COLO829 (cell line): Measurements from ENCODE around the gene NDUFC2.
"Not testable (repeated sequence)": the region's sequence is repeated elsewhere in the genome, so short reads cannot be mapped to it uniquely, and the experiment has no call there.

ENCODE experiments used
- DNase-seq: peaks from one replicate; pipeline ENCODE4 v3.0.0; 2012; ENCODE audit warnings: low spot score

NDUFC2 gene

GRCh38 chr11:78079232-78080083, at the start of gene NDUFC2:
Gene NDUFC2 (minus strand): TSS chr11:78079862. CDS start chr11:78079744, 118 bp downstream.
- peak; percentile 74 for DNase-seq

GRCh38 chr11:78127403-78127802, 47.7 kb upstream of the NDUFC2 start:
- DNase-seq, result no peak

GRCh38 chr11:78112582-78113275, 33.1 kb upstream of the NDUFC2 start:
- DNase-seq, result no peak

- DNase-seq, result no peak
Measured at GRCh38 chr11:78111298-78111697, 31.6 kb upstream of the NDUFC2 start.

GRCh38 chr11:78110830-78111229, 31.2 kb upstream of the NDUFC2 start:
- no peak for DNase-seq

GRCh38 chr11:78110351-78110750, 30.7 kb upstream of the NDUFC2 start:
- DNase-seq, result no peak

- DNase-seq, result no peak
Measured at GRCh38 chr11:78109081-78110015, 29.7 kb upstream of the NDUFC2 start.

- no peak for DNase-seq
Measured at GRCh38 chr11:78100676-78101472, 21.2 kb upstream of the NDUFC2 start.

- no peak for DNase-seq
Measured at GRCh38 chr11:78100261-78100660, 20.6 kb upstream of the NDUFC2 start.

GRCh38 chr11:78099666-78100065, 20.0 kb upstream of the NDUFC2 start:
- DNase-seq, result no peak

GRCh38 chr11:78097666-78098385, 18.2 kb upstream of the NDUFC2 start:
- DNase-seq, result no peak

GRCh38 chr11:78094250-78094649, 14.6 kb upstream of the NDUFC2 start:
- DNase-seq, result no peak

GRCh38 chr11:78086521-78087074, 6.9 kb upstream of the NDUFC2 start:
- not testable (repeated sequence) for DNase-seq

- DNase-seq, result no peak
Measured at GRCh38 chr11:78085972-78086371, 6.3 kb upstream of the NDUFC2 start.

GRCh38 chr11:78084506-78084905, 4.8 kb upstream of the NDUFC2 start:
- DNase-seq, result not testable (repeated sequence)

GRCh38 chr11:78083021-78083420, 3.4 kb upstream of the NDUFC2 start:
- no peak for DNase-seq

GRCh38 chr11:78082146-78082545, 2.5 kb upstream of the NDUFC2 start:
- DNase-seq, result no peak

GRCh38 chr11:78081583-78081982, 1.9 kb upstream of the NDUFC2 start:
- DNase-seq, result no peak

GRCh38 chr11:78080818-78081495, 1.3 kb upstream of the NDUFC2 start:
- DNase-seq, result no peak
